Neural progenitor cell (in vitro differentiated cells): ENCODE measurements around the gene GLT6D1. TPM values are rescaled to one million over a fixed set of nuclear protein-coding genes. Genes with fewer than 3 reads are reported as not detected.

Source experiments
- DNase-seq: peaks from one replicate; pipeline ENCODE4 v3.0.0-alpha.2; 2016; ENCODE audit warnings: low spot score
- H2AFZ ChIP-seq: fragments of 200-600 bp; sonication (generic); replicated peaks from 2 replicates; pipeline ENCODE4 v1.6.1; 2016; ENCODE audit warnings: antibody characterized with exemption
- H3F3A ChIP-seq: fragments of 200-600 bp; sonication (generic); 2 replicates; pipeline ENCODE4 v1.6.1; 2016; ENCODE audit warnings: antibody characterized with exemption, low read depth
- H3K27ac ChIP-seq: fragments of 200-600 bp; sonication (generic); 2 replicates; pipeline ENCODE4 v1.5.1; 2016; ENCODE audit warnings: mild to moderate bottlenecking
- H3K27me3 ChIP-seq: fragments of 200-600 bp; sonication (generic); 2 replicates; pipeline ENCODE4 v1.6.1; 2016; ENCODE audit warnings: mild to moderate bottlenecking, moderate library complexity
- H3K36me3 ChIP-seq: fragments of 200-600 bp; sonication (generic); 2 replicates; pipeline ENCODE4 v1.5.1; 2016
- H3K4me1 ChIP-seq: fragments of 200-600 bp; sonication (generic); 2 replicates; pipeline ENCODE4 v1.6.1; 2016; ENCODE audit warnings: mixed run types
- H3K4me2 ChIP-seq: fragments of 200-600 bp; sonication (generic); 2 replicates; pipeline ENCODE4 v1.6.1; 2016
- H3K4me3 ChIP-seq: fragments of 200-600 bp; sonication (generic); 2 replicates; pipeline ENCODE4 v1.5.1; 2016
- H3K79me2 ChIP-seq: fragments of 200-600 bp; sonication (generic); 2 replicates; pipeline ENCODE4 v1.6.1; 2016; ENCODE audit warnings: low read depth
- H3K9ac ChIP-seq: fragments of 200-600 bp; sonication (generic); 2 replicates; pipeline ENCODE4 v1.6.1; 2016
- H3K9me3 ChIP-seq: fragments of 200-600 bp; sonication (generic); 2 replicates; pipeline ENCODE4 v1.5.1; 2016; ENCODE audit warnings: low read depth
- H4K20me1 ChIP-seq: fragments of 200-600 bp; sonication (generic); 2 replicates; pipeline ENCODE4 v1.6.1; 2016; ENCODE audit warnings: low read depth
- H3K27ac Mint-ChIP-seq: 3 replicates; pipeline ENCODE4 v1.8.0; 2021; ENCODE audit warnings: mixed read lengths
- H3K27me3 Mint-ChIP-seq: 2 replicates; pipeline ENCODE4 v1.8.0; 2022; ENCODE audit warnings: low read depth, mild to moderate bottlenecking, inconsistent platforms, moderate library complexity, mixed read lengths; ENCODE audit not compliant: insufficient read depth
- H3K36me3 Mint-ChIP-seq: 3 replicates; pipeline ENCODE4 v1.8.0; 2021; ENCODE audit warnings: mixed read lengths
- H3K4me1 Mint-ChIP-seq: 3 replicates; pipeline ENCODE4 v1.8.0; 2021; ENCODE audit warnings: mixed read lengths
- H3K4me3 Mint-ChIP-seq: 3 replicates; pipeline ENCODE4 v1.8.0; 2021; ENCODE audit warnings: mild to moderate bottlenecking, moderate library complexity, mixed read lengths
- H3K9me3 Mint-ChIP-seq: 3 replicates; pipeline ENCODE4 v1.8.0; 2020; ENCODE audit warnings: mixed read lengths
- CTCF ChIP-seq: fragments of 200-600 bp; sonication (generic); IDR thresholded peaks from 2 replicates; pipeline ENCODE4 v1.5.1; 2017; ENCODE audit warnings: antibody characterized with exemption, mild to moderate bottlenecking
- EZH2 ChIP-seq: fragments of 200-600 bp; sonication (generic); IDR thresholded peaks from 2 replicates; pipeline ENCODE4 v1.6.1; 2017; ENCODE audit warnings: antibody characterized with exemption, mild to moderate bottlenecking, moderate library complexity
- EZH2phosphoT487 ChIP-seq: fragments of 200-600 bp; sonication (generic); IDR thresholded peaks from 2 replicates; pipeline ENCODE4 v1.6.1; 2017; ENCODE audit warnings: antibody characterized with exemption
- total RNA-seq: library from RNA; depleted of rRNA; stranded (reverse); fragments of >200 nt; gene quantifications from 2 replicates; pipeline ENCODE4 v1.2.3, GENCODE V29; 2015; ENCODE audit warnings: low replicate concordance

Gene GLT6D1
- total RNA-seq, 1 donor from 2014 or later, result 0.80 TPM

DNA sequence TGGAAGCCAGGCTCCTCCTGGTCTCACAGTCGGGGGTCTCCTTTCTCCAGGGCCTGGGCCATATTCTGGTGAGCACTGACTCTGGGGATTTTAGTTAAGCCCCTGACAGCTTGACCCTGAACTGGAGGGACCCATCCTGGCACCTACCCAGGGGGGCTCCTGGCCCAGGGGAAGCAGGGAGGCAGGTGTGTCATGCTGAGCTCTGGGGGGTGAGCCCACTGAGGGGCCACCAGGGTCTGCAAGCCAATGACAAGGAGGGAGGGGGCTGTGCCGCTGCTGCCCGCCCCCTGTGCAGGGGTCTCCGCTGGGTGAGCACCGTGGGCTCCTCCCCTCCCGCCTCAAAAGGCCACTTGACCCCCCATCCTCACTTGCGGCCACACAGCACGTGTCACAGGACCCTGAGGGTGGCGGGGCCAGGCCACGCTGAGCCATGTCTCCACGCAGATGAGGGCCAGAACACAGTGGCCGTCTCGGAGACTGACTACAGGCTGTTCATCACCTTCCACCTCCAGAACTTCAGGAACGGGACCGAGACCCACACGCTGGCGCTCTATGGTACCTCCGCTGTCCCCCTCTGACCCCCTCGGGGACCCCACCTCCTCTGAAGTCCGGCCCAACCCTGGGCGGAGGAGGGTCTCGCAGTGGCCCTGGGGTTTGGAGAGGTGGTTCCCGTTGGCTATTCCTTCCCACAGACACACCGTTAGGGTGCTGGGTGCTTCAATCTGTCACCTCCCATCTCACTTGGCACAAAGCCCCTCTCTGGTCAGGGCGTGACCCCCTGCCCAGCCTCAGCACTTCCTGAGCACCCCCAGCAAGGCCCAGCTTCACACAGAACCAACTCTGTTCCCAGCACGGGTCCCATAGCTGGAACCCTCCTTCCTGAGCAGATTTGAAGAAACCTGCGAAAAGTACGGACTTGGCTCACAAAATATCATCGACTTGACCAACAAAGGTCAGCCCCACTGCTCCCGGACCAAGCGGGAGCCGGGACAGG, 25.8 kb upstream of the GLT6D1 start:
- DNase-seq, result no peak

GRCh38 chr9:135664266-135664665, 24.9 kb upstream of the GLT6D1 start:
- TF ChIP-seq CTCF (no peak), EZH2 (no peak), EZH2phosphoT487 (no peak)
- no peak overlapping the region for H2AFZ ChIP-seq
- H4K20me1 ChIP-seq, result no peaks in the 10 kb centered on the region
- Mint-ChIP-seq H3K36me3 (no peaks in the 10 kb centered on the region), H3K4me1 (peaks cover 30% of the 10 kb centered on the region), H3K4me3 (peak overlapping the region; percentile 30), H3K27ac (peak overlapping the region; percentile 50), H3K27me3 (peaks cover 12% of the 10 kb centered on the region), H3K9me3 (peaks cover 10% of the 10 kb centered on the region)
- no peaks in the 10 kb centered on the region for H3K79me2 ChIP-seq
- H3K27me3 ChIP-seq, result no peaks in the 10 kb centered on the region
- DNase-seq, result no peak
- peaks cover 13% of the 10 kb centered on the region for H3K4me1 ChIP-seq
- H3F3A ChIP-seq, result peaks cover 6% of the 10 kb centered on the region
- no peak overlapping the region for H3K4me2 ChIP-seq
- no peaks in the 10 kb centered on the region for H3K9me3 ChIP-seq
- no peak overlapping the region for H3K9ac ChIP-seq
- H3K27ac ChIP-seq, result no peak overlapping the region
- no peaks in the 10 kb centered on the region for H3K36me3 ChIP-seq
- H3K4me3 ChIP-seq, result no peak overlapping the region

More for the DNA sequence above, 25.8 kb upstream of the GLT6D1 start:
- peaks cover 10% of the 10 kb centered on the region for H3K9me3 Mint-ChIP-seq
- H3K4me3 ChIP-seq, result no peak overlapping the region
- H3F3A ChIP-seq, result peaks cover 6% of the 10 kb centered on the region
- H3K9ac ChIP-seq, result no peak overlapping the region
- no peak for TF ChIP-seq EZH2phosphoT487
- no peak for TF ChIP-seq CTCF
- TF ChIP-seq EZH2, result no peak
- no peaks in the 10 kb centered on the region for H3K27me3 ChIP-seq
- no peak overlapping the region for H3K27ac ChIP-seq
- H4K20me1 ChIP-seq, result no peaks in the 10 kb centered on the region
- peaks cover 13% of the 10 kb centered on the region for H3K4me1 ChIP-seq
- H3K9me3 ChIP-seq, result no peaks in the 10 kb centered on the region
- H3K4me3 Mint-ChIP-seq, result no peak overlapping the region
- H3K4me1 Mint-ChIP-seq, result peaks cover 30% of the 10 kb centered on the region
- H3K27me3 Mint-ChIP-seq, result peaks cover 12% of the 10 kb centered on the region
- H3K36me3 ChIP-seq, result no peaks in the 10 kb centered on the region
- H3K36me3 Mint-ChIP-seq, result no peaks in the 10 kb centered on the region
- no peak overlapping the region for H2AFZ ChIP-seq
- H3K27ac Mint-ChIP-seq, result no peak overlapping the region
- H3K4me2 ChIP-seq, result no peak overlapping the region
- no peaks in the 10 kb centered on the region for H3K79me2 ChIP-seq

DNA sequence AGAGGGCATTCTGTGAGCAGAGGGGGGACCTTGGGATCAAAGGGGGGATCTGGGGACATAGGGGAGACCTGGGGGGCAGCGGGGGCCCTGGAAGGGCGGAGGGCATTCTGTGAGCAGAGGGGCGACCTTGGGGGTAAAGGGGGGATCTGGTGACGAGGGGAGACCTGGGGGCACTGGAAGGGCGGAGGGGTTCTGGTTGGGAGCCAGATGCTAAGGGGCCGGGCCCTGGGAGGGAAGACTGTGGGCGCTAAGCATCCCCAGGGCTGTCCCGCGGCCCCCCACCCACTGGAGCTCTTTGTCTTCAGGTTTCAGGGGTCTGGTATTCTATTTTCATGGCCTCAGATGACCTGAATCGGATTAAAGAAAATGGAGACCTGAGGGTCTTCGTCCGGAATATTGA, 24.5 kb upstream of the GLT6D1 start:
- H3K79me2 ChIP-seq, result no peaks in the 10 kb centered on the region
- H3K27ac ChIP-seq, result no peak overlapping the region
- peaks cover 12% of the 10 kb centered on the region for H3K27me3 Mint-ChIP-seq
- no peak overlapping the region for H3K4me3 Mint-ChIP-seq
- H3K4me1 Mint-ChIP-seq, result peaks cover 30% of the 10 kb centered on the region
- peaks cover 6% of the 10 kb centered on the region for H3F3A ChIP-seq
- H3K4me2 ChIP-seq, result no peak overlapping the region
- H3K4me1 ChIP-seq, result peaks cover 13% of the 10 kb centered on the region
- no peak for DNase-seq
- no peak overlapping the region for H3K9ac ChIP-seq
- no peaks in the 10 kb centered on the region for H3K36me3 ChIP-seq
- no peak overlapping the region for H2AFZ ChIP-seq
- H3K9me3 ChIP-seq, result no peaks in the 10 kb centered on the region
- no peak overlapping the region for H3K4me3 ChIP-seq
- no peaks in the 10 kb centered on the region for H4K20me1 ChIP-seq
- no peaks in the 10 kb centered on the region for H3K27me3 ChIP-seq
- H3K27ac Mint-ChIP-seq, result peak overlapping the region; percentile 50
- TF ChIP-seq EZH2, result no peak
- no peak for TF ChIP-seq EZH2phosphoT487
- no peak for TF ChIP-seq CTCF
- H3K36me3 Mint-ChIP-seq, result no peaks in the 10 kb centered on the region
- peaks cover 6% of the 10 kb centered on the region for H3K9me3 Mint-ChIP-seq
